Panc1 (cell line): ENCODE measurements around the gene CLUH.

ENCODE experiments used
- POLR2AphosphoS5 ChIP-seq: IDR thresholded peaks from 2 replicates; pipeline ENCODE4 v1.6.1; 2012; ENCODE audit warnings: mild to moderate bottlenecking, low read depth, low read length, moderate library complexity
- REST ChIP-seq, 2 experiments: IDR thresholded peaks; 2 replicates each; pipeline ENCODE4 v1.6.1; 2011 to 2012; ENCODE audit warnings: low read depth in 2 of 2, control low read depth in 1 of 2, low read length in 1 of 2, mild to moderate bottlenecking in 1 of 2, moderate library complexity in 1 of 2; ENCODE audit not compliant: insufficient read depth in 1 of 2
- SIN3A ChIP-seq: IDR thresholded peaks from 2 replicates; pipeline ENCODE4 v1.6.1; 2012; ENCODE audit warnings: low read depth, mild to moderate bottlenecking, low read length, moderate library complexity, borderline replicate concordance; ENCODE audit not compliant: insufficient read depth
- TCF7L2 ChIP-seq: IDR thresholded peaks from 2 replicates; pipeline ENCODE4 v1.6.1; 2011; ENCODE audit warnings: mild to moderate bottlenecking, low read depth, low read length, inconsistent platforms
- TF ChIP-seq, protein P1 (sequence below): fragments of 450-650 bp; IDR thresholded peaks from 2 replicates; pipeline ENCODE4 v1.5.1; 2017; ENCODE audit warnings: mild to moderate bottlenecking

- TF ChIP-seq, protein P1, sequence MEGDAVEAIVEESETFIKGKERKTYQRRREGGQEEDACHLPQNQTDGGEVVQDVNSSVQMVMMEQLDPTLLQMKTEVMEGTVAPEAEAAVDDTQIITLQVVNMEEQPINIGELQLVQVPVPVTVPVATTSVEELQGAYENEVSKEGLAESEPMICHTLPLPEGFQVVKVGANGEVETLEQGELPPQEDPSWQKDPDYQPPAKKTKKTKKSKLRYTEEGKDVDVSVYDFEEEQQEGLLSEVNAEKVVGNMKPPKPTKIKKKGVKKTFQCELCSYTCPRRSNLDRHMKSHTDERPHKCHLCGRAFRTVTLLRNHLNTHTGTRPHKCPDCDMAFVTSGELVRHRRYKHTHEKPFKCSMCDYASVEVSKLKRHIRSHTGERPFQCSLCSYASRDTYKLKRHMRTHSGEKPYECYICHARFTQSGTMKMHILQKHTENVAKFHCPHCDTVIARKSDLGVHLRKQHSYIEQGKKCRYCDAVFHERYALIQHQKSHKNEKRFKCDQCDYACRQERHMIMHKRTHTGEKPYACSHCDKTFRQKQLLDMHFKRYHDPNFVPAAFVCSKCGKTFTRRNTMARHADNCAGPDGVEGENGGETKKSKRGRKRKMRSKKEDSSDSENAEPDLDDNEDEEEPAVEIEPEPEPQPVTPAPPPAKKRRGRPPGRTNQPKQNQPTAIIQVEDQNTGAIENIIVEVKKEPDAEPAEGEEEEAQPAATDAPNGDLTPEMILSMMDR, result no peak
- no peak for TF ChIP-seq POLR2AphosphoS5
- no peak for TF ChIP-seq TCF7L2
- TF ChIP-seq SIN3A, result no peak
- TF ChIP-seq REST (IDR thresholded peaks at IDR 0.05; ENCODE audit: insufficient read depth in 1 of 2, low read depth in 2 of 2, low read length in 1 of 2), result no peak
These were observed 21.1 kb downstream of the CLUH start for GRCh38 chr17:2690165-2691068.
